HG02884 (cell line): ENCODE measurements around the gene STPG1.

Experiments
- ATAC-seq: cut with Tn5 transposase; IDR thresholded peaks from one replicate; pipeline ENCODE4 v1.9.1; 2021; ENCODE audit warnings: mild to moderate bottlenecking, moderate library complexity; ENCODE audit not compliant: unreplicated experiment

Gene STPG1

DNA sequence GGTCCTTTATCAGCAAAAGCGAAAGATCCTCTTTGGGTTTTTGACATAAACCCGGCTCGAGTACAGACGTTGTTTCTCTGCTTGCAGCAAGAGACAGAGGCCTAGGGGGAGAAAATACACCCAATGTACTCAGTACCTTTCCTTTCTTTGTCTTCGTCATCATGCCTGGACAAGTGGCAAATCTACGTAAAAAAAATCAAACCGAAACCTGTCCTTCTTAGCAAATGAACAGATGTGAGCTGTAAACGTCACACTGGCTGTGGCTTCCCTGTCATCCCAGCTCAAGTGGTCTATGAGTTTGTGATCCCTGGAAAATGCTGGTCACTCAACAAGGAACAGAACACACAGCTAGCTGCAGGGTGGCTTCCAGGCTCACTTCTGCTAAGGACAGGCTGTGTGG, 39.9 kb downstream of the STPG1 start:
- ATAC-seq = no peak

DNA sequence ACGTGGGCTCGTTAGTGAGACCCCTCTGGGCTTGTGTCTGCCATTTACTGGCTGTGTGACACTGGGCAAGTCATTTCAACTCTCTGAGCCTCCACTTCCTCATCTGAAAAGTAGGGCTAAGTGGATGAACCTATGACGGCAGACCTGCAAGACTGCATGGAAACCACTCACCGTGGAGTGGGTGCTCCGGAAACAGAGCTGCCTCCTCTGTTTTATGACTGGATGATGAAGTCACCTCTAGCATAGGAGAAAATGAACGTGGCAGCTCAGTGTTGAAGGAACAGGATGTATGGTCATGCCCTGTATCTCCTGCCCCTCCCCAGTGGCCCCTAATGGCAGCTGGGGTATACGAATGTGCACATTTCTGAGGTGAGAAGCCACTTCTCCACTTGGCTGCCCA, 40.5 kb downstream of the STPG1 start:
- ATAC-seq = no peak

DNA sequence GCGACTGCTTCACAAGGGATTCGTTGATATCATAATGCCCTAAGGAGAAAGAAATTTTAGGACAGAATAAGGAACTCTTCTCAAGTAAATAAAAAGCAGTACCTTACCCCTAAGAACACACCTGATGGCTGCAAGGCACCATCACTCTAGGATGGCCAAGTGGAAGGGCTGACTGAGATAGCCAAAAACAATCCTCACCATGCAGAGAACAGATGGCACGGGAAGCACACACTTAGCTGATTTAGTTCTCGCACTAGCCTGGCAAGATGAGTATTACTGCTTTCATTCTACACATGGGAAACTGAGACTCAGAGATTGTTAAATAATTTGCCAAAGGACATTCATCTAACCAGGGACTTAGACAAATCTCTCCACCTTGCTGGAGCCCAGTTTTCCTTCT, 43.8 kb downstream of the STPG1 start:
- no peak for ATAC-seq

DNA sequence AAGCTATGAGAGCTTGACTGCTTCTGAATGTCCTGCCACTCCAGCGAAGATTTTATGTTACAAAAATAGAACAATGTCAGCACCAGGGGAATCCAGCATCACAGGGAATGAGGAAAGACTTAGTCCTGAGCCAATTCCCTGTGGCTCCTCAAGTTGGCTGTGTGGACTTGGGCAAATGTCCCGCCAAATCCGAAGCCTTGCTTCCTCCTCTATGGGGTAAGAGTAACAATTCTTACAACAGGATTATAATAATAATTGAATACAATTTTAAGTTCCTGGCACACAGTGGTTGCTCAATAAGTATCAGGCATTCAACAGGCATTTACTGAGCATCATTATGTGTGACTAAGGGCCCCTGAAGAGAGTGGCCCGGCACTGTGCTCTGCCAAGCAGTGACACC, 44.4 kb downstream of the STPG1 start:
- ATAC-seq = no peak

DNA sequence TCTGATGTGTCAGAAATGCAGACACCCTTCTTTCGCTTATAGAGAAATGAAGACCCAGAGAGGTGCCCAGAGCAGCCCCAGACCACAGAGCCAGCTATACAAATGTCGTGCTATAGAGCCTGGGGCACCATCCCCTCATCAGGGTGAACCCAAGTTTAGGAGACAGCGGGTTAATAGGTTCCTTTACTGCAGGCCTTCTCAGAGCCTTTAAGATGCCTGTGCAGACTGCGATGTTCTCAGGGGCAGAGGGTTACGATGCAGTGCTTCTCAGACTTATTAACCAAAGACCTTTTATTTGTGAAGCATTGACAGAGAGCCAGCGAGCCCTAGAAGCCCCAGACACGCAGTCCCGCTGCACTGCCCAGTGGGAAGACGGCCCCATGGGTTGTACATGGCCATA, 46.9 kb downstream of the STPG1 start:
- ATAC-seq = no peak

DNA sequence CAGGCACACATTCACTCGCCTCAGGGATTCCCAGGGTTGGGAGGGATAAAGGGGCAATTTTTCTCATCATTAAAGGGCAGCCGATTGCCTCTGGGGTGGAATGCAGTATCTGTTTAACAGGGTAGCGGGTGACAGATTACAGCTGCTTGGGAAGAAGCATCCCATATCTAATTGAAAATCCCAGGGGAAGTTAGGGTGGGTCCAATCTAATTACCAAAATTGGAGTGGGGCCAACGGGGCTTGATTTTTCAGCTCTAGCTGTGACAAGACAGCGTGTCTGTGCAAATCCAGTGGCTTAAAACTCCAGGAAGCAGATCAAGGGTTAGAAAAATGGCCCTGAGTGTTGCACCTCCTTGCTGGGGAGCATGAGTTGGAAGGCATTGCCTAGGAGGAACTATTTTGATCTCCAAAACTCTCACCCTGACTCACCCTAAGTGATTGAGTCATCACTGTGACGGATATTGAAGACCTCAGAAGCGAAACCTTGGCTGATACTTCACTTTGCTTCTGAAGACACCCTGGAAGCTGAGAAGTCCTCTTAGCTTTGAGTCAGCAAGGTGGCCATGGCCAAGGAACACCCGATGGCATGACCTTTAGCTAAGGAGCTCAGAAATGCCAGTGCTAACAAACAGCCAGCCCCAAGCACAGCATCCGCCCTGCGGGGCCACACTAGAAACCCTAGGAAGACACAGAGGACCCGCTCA, 48.5 kb downstream of the STPG1 start:
- ATAC-seq = no peak

DNA sequence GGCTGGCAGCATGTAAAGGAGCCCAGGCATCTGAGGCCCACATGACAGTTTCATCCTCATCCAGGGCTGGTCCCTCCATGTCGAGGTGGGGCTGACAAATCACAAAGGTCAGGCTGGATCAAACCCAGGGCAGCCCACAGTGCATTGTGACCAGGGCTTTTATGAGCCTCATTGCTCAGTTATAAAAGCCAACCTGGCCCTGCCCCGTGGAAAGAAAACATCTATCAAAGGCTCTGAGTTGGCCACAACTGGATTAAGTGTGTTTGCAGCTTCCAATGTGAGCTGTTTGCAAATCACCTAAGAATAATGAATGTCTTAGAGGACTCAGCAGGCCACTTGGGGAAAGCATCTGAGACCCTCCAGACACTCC, 49.0 kb downstream of the STPG1 start:
- no peak for ATAC-seq

DNA sequence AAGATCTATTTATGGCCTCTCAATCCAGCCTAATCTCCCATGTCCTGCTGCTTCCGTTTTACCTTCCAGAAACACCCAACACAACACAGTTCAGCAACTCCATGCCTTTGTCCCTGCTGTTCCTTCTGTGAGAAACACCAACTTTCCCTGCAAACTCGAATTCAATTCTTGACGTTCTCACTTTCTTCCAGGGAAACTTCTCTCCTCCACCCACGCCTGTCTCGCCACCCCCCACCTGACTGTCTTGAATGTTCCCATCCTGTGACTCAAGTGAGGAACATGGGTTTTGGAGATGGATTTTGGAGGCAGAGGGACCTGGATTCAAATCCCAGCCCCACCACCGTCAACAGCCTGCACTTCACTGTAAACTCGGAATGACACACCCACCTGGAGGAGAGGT, 49.6 kb downstream of the STPG1 start:
- no peak for ATAC-seq

DNA sequence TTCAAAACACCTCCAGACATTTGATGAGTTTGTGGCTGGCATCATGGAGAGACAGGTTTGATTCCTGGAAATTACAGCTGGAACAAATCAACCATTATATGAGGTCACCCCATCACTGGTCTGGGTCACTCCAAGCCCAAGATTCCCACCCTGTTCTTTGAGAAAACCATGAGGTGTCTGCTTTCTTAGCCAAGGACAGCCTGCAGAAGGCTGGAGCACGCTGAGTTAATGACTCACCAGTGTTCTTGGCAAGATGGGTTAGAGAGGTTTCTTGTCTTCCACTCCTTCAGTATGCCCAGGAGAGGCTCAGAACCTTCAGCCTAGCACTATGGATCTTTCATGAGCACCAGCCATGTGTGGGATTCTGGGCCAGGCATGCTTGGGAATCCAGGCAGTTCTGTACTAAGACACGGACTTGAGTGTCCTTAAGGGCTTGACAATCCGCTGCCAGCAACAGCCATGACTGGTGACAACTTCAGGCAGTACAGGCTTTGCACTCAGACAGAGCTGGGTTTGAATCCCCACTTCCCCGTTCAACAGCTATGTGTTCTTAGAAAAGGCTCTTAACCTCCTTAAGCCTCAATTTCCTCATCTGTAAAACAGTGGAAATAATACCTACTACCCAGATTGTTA, 50.5 kb downstream of the STPG1 start:
- no peak for ATAC-seq

DNA sequence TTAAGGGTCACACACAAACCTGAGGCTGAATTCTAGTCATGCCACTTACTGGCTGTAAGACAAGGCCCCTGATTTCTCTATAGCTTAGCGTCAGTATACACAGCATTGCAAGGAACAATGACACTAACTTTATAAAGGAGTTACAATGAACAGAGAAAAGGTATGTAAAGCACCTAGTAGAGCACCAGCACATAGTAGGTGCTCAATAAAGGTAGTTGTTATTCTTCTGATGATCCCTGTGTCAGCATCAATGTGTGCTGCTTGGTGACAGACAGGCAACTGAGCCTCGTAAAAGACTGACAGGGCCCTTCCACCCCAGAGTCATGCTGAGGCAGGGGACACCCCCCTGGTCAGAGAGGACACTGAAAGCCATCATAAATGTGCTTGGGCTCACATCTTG, 51.2 kb downstream of the STPG1 start:
- no peak for ATAC-seq

DNA sequence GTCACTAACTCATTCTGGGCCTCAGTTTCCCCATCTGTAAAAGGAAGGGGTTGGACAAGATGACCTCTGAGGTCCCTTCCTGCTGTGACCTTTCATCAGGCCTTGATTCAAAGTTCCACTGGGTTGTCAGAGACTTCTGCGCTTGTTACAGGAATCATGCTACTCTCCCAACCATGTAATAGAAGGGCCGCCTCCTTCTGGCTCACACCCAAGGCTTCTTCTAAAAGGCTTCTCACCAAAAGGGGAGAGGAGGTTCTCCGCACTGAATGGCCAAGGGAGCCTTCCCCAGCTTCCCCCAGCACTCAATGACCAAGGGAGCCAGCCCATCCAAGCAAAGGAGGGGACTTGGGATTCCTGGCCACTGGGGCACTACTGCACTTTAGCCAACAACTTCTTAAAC, 51.8 kb downstream of the STPG1 start:
- no peak for ATAC-seq

DNA sequence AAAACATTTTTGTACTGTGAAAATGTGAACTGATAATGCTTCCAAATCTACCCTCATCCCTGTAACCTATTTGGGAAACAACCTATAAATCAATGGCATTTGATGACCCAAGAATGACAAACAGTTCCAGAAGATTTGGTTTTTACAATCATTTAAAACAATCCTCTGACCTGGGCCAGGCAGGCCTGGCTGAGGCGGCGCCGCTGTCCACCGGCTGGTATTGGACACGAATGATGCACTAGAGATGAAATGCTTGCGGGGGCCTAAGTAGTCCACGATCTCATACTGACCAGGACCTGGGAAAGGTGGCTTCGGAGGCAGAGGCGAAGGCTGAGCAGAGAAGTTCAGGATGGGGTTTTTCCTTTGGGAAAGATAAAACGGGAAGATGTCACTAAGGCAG, 52.9 kb downstream of the STPG1 start:
- ATAC-seq = no peak

DNA sequence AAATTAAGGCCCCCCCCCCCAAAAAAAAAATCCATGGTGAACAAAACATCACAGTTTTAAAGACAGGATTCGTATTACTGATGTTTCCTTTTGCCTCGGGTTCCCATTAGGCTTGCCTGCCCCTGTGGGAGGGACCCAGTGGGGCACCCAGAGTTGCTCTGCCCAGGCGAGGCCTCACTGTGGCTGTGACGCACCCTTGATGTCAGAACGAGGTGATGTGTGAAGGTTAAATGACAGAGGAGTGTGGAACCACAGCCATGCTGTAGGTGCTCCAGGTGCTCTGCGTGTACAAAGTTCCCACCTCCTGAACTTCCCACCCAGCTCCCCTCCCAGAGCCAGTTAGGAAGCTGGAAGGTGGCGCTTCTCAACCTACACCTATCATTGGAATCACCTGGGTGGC, 56.5 kb downstream of the STPG1 start:
- ATAC-seq = no peak

DNA sequence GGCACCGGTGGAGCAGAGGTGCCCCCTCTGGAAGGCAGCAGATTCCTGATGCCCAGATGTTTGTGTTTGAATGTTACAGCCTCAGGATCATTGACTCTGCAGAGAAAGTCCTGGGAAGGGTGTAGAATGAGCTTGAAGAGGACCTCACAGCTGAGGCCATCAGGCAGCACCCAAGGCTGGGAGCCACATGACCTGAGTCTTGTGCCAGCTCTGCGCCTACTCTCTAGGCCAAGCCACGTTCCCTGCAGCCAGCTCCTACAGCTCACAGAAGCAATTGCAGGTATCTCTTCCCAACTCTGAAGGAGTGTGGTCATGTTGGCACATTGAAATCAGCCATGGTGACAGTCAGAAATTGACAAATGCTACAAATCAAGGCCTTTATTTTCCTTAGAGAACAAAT, 58.1 kb downstream of the STPG1 start:
- no peak for ATAC-seq

DNA sequence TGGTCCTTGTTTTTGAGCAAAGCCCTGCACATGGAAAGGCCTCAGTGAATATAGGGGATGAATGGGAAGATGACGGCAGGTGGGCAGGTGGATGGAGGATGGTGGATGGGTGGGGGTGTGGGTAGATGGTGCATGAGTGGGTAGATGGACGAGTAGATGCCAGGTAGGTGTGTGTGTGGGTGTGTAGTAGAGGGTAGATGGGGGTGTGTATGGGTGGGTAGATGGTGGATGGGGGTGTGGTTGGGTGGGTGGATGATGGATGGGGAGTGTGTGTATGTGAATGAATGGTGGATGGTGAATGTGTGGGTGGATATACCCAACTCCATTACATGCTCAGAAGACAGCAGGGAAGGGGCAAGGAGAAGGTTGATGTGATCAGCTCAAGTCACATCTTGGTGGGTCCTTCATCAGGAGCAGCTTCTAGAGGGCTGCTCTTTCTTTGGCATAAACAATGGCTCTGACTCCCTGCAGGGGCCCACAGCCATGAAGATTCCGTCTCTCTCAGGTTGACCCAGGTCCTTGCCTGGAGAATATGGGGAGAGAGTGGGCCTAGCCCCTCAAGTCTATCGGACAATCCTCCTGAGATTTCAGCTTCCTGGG, 60.2 kb downstream of the STPG1 start:
- ATAC-seq = no peak

DNA sequence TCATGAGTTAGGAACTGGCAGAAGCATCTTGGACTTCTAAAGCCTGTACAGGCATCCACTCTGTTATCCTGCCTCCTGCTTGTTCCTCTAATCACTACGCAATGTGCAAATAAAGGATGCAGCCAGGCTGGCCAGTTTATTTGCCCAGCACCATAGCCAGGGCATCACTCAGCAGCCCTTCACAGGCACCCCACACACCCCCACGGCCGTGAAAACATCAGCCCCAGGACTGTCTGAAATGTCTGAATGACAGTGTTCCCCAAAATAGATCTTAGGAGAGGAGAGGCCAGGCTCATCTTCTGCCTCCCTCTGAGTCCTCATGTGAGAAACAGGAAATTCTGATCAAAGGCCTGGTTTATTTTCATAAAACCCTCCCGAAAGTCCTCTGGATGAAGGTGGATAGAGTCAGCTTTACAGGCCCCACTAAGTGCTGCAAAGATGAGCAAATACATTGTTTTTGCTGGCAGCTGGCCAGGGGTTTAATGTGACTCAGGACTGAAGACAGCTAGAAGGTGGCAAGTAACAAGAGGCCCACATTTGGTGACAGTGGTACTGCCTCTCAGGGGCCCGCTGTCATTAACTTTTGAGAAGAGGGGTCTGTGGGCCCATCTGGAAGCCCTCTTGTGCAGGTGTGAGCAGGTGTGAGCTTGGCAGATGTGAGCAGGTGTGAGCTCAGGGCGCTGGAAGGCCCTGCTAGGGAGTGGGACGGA, 61.5 kb downstream of the STPG1 start:
- no peak for ATAC-seq

DNA sequence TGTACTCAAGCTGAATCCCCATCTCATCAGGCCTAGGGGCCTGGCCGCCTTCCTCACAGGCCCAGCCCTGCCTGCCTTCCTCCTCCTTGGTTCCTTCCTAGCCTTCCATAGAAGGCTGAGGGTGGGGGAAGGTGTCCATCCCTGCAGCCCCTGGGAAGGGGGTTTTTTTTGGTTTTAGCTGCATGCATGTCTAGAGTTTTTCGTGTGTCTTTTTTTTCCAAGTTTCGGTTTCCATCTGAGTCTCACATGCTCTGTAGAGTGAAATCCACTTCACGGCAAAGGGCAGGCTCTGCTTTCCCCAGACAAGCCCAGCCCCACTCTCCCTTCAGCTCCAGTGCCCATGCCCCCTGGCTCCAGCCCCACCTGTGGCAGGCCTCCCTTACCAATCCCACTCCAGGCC, 62.3 kb downstream of the STPG1 start:
- no peak for ATAC-seq

DNA sequence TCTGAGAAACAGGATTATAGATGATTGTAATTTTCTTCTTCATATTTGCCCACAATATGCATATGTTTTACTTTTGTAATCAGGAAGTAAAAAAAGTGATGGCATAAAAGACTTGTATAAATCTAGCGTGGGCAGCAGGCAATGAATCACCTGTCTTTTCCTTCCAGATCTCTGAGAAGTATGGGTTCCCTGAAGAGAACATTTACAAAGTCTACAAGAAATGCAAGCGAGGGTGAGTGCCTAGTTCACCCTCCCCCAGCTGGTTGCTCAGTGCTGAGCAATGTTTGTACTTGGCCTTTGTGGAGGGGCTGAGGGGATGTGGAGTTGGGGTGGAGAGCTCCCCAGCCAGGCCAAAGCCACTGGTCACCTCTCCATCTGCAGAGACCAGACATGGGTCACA, 63.7 kb downstream of the STPG1 start:
- no peak for ATAC-seq

DNA sequence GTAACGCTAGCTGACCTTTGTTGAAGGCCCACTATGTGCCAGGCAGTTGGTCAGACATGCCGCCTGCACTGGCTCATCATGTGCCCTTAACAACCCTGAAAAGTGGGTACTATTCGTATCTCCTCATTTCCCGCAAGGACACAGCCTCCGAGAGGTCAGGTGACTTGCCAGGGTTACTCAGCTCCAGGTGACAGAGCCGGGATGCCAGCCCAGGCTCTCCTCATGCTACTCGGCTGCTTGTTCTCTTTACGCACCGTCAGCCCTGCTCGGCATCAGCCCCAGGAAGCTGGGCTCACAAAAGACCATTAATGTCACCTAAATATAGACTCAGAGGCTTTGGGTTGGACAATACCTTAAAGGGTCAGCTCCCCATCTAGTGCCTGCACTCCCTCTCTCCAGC, 65.4 kb downstream of the STPG1 start:
- no peak for ATAC-seq

DNA sequence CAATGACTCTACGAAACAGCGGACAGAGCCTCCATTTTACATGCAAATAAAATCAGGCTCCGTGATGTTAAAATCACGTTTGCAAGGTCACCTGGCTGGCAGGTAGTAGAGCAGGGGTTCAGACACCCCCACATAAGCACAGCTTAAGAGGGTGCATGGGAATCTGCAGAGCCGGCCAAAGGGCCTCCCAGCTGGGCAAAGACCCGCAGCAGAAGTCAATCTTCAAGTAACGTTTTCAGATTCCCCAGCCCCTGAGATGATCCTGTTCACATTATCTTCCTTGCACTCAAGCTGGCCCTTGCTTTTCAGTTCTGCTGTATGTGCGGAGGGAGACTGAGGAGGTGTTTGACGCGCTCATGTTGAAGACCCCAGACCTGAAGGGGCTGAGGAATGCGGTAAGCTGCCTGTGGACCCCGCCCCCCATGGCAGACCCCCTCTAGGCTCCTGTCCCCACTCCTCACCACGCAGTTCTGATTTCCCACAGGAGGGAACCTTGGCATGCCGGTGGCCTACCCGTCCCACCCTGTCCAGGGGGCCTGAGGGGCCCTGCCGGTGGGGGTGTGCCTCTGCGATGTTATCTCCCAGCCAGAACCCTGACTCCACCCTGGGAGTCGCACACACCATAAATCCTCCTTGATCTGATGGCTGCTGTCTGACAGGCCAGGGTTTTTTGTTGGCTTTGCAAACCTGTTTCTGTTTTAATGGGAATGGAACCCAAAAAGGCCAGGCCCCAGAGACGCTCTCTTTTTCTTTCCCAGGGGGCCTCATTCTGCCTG, 66.2 kb downstream of the STPG1 start:
- no peak for ATAC-seq

DNA sequence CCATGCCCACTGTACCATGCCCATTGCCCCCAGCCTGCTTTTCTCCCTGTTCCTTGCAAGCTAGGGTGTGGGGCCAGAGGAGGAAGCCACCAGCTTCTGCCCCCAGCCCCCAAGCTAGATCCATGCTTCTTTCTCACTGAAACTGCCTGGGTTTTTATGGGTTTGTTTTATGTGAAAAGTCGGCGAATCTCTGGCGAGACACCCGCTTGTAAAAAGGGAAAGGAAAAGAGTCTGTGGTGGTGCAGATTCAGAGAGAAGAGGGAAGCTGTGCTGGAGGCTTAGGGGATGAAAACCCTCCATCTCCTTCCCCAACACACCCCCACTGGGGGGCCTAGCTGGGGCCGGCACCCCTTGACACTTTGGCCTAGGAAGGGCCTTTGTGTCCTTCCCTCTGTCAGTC, 68.2 kb downstream of the STPG1 start:
- no peak for ATAC-seq
